Ovary (tissue), 9 donors: Measurements from ENCODE around the gene CACNA2D3. TPM values are rescaled to one million over a fixed set of nuclear protein-coding genes. Genes with fewer than 3 reads are reported as not detected.

ENCODE experiments used
- DNase-seq, 5 donors: peaks; one replicate each; pipeline ENCODE4 v3.0.0-alpha.2; 2019 to 2020
- H3K27ac ChIP-seq, 2 donors: fragments of 200-600 bp; one replicate each; pipeline versions ENCODE4 v1.5.1 to v1.8.0; 2019 to 2022
- H3K27me3 ChIP-seq: fragments of 200-600 bp; one replicate; pipeline ENCODE4 v1.8.0; 2022
- H3K36me3 ChIP-seq: fragments of 200-600 bp; sonication (generic); one replicate; pipeline ENCODE4 v1.5.1; 2019
- H3K4me1 ChIP-seq: one replicate; pipeline ENCODE4 v1.8.1; 2013; ENCODE audit warnings: mild to moderate bottlenecking, moderate library complexity; ENCODE audit not compliant: insufficient read depth
- H3K4me3 ChIP-seq: fragments of 200-600 bp; sonication (generic); one replicate; pipeline ENCODE4 v1.5.1; 2017
- H3K9me3 ChIP-seq, 2 donors: fragments of 200-600 bp in 1 of 2; sonication (generic) in 1 of 2; one replicate each; pipeline versions ENCODE4 v1.5.1 to v1.8.1; 2013 to 2019; ENCODE audit warnings: mild to moderate bottlenecking in 1 of 2, moderate library complexity in 1 of 2
- EP300 ChIP-seq: sonication (generic); formaldehyde crosslinking; IDR thresholded peaks from one replicate; pipeline ENCODE4 v1.6.1; 2017; ENCODE audit warnings: antibody characterized with exemption
- POLR2A ChIP-seq: fragments of 450-650 bp; IDR thresholded peaks from one replicate; pipeline ENCODE4 v1.6.1; 2017; ENCODE audit warnings: antibody characterized with exemption, mild to moderate bottlenecking, moderate library complexity
- WGBS, 3 donors: extraction: QIAGEN DNeasy Blood & Tissue Kit in 1 of 3; methylation state at CpG; one replicate each; pipeline versions ENCODE4 v1.1.5 to v1.1.7; 2013 to 2017; 5-methylcytosine and 5-hydroxymethylcytosine counted together
- intact Hi-C, 4 donors: fragments of 100-400 bp; cut with DNase I; formaldehyde crosslinking; loops; one replicate each; pipeline versions ENCODE4 v1.11.0 to v1.15.1; 2022 to 2023
- polyA plus RNA-seq, 2 donors: library from polyadenylated mRNA; stranded (reverse); fragments of 200-250 nt in 1 of 2; fragments of 350-450 nt in 1 of 2; fragmentation: Illumina TruSeq in 1 of 2; extraction: RNeasy Lipid Tissue Mini Kit (QIAGEN cat#74804) in 1 of 2; gene quantifications; one replicate each; pipeline ENCODE4 v1.2.3, GENCODE V29; 2013 to 2014
- total RNA-seq, 7 donors: library from RNA; depleted of rRNA in 2 of 7; stranded (reverse); fragments of >200 nt in 2 of 7; fragmentation: NEBNext Ultra II Directional in 3 of 7; extraction: Animal tissue kit (Norgen Biotek cat#: 25700) in 3 of 7; gene quantifications; one replicate each; pipeline versions ENCODE4 v1.1.0 to v1.2.4, GENCODE V29; 2016 to 2023
- TF ChIP-seq, protein P1 (sequence below), 3 donors: fragments of 450-650 bp in 2 of 3; fragments of 200-600 bp in 1 of 3; IDR thresholded peaks; one replicate each; pipeline versions ENCODE4 v1.5.1 to v1.8.0; 2016 to 2022; ENCODE audit warnings: antibody characterized with exemption in 3 of 3, mild to moderate bottlenecking in 1 of 3
- donor health status: DM: no; HTN: no; CAD: no; lungs with moderate emphysema.
- donor health status: DM: no; HTN: no; CAD: no.
- donor health status: Bipolar disorder and iron deficiency.
- donor health status: DM: yes; HTN: yes; CAD: no.
- donor health status: DM: no; HTN: no; CAD: no.
- donor health status: DM: yes; HTN: yes; CAD: no.

The CACNA2D3 gene
- total and polyA plus RNA-seq, 9 donors = 2.0 to 10.1 (median 4.7) TPM

DNA sequence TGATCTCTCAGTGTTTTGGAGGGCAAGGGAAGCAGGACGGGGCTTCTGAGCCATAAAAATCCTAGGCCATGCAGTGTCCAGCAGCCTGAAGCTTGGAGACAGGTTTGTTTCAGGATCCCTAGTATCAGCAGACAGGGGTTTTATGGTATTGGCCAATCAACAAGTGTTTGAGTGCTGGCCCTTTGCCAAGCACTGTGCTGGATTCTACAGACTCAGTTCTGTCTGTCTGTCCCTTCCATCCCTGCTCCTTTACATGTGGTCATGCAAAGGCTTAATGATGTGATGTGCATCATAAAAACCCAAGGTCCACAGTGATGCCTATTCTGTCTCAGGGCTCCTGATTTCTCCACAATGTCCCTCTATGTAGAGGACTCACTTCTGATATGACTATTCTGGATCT, 621.4 kb downstream of the CACNA2D3 start:
- no peak for DNase-seq
- TF ChIP-seq EP300 = no peak
- no peak for TF ChIP-seq POLR2A
- TF ChIP-seq, protein P1, sequence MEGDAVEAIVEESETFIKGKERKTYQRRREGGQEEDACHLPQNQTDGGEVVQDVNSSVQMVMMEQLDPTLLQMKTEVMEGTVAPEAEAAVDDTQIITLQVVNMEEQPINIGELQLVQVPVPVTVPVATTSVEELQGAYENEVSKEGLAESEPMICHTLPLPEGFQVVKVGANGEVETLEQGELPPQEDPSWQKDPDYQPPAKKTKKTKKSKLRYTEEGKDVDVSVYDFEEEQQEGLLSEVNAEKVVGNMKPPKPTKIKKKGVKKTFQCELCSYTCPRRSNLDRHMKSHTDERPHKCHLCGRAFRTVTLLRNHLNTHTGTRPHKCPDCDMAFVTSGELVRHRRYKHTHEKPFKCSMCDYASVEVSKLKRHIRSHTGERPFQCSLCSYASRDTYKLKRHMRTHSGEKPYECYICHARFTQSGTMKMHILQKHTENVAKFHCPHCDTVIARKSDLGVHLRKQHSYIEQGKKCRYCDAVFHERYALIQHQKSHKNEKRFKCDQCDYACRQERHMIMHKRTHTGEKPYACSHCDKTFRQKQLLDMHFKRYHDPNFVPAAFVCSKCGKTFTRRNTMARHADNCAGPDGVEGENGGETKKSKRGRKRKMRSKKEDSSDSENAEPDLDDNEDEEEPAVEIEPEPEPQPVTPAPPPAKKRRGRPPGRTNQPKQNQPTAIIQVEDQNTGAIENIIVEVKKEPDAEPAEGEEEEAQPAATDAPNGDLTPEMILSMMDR (IDR thresholded peaks at IDR 0.05) = no peak
- no peak overlapping the region for H3K4me3 ChIP-seq
- H3K9me3 ChIP-seq = no peaks in the 10 kb centered on the region
- 78 to 81% (median 81%) methylated on average over 1 of the region's 1 CpG for WGBS, 3 donors
- H3K27ac ChIP-seq = no peak overlapping the region
- H3K36me3 ChIP-seq = no peaks in the 10 kb centered on the region
- H3K27me3 ChIP-seq = no peaks in the 10 kb centered on the region
- intact Hi-C loops = no loop called here
- H3K4me1 ChIP-seq = no peaks in the 10 kb centered on the region

DNA sequence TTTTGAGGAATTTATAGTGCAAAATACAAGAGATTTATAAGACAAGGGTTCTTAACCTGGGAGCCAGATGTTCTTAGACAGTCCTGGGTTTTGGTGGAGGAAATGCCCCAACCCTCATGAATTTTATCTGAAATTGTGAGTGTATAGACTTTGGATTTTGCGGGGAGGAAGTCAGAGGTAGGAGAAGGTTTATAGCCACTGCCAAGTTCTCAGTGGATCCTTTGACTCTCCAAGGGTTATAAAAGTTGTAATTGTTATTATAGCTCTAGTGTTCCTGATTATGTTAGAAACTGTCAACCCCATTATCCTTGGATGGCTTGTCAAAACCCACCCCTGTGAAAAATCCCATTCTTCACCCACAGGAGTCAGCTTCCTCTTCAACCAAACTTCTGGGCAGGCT, 621.9 kb downstream of the CACNA2D3 start:
- no peaks in the 10 kb centered on the region for H3K9me3 ChIP-seq
- no peaks in the 10 kb centered on the region for H3K27me3 ChIP-seq
- no peaks in the 10 kb centered on the region for H3K4me1 ChIP-seq
- no peak for DNase-seq
- H3K4me3 ChIP-seq = no peak overlapping the region
- no peak overlapping the region for H3K27ac ChIP-seq
- H3K36me3 ChIP-seq = no peaks in the 10 kb centered on the region
- intact Hi-C loops = no loop called here
- 93 to 96% (median 93%) methylated on average over 1 of the region's 1 CpG for WGBS, 3 donors
- TF ChIP-seq POLR2A = no peak
- no peak for TF ChIP-seq EP300
- TF ChIP-seq, protein P1 (IDR thresholded peaks at IDR 0.05) = no peak

GRCh38 chr3:54745843-54746242, 623.5 kb downstream of the CACNA2D3 start:
- H3K27me3 ChIP-seq = no peaks in the 10 kb centered on the region

GRCh38 chr3:54746722-54747121, 624.4 kb downstream of the CACNA2D3 start:
- 14 to 50% (median 15%) methylated on average over 1 of the region's 1 CpG for WGBS, 3 donors
- H3K4me3 ChIP-seq = no peak overlapping the region
- TF ChIP-seq EP300 (no peak), POLR2A (no peak)
- TF ChIP-seq, protein P1 (IDR thresholded peaks at IDR 0.05) = no peak
- H3K4me1 ChIP-seq = no peaks in the 10 kb centered on the region
- DNase-seq = no peak
- no peaks in the 10 kb centered on the region for H3K36me3 ChIP-seq
- H3K9me3 ChIP-seq = no peaks in the 10 kb centered on the region
- intact Hi-C loops = no loop called here
- H3K27ac ChIP-seq = no peak overlapping the region
- H3K27me3 ChIP-seq = no peaks in the 10 kb centered on the region

More at GRCh38 chr3:54745843-54746242, 623.5 kb downstream of the CACNA2D3 start:
- H3K36me3 ChIP-seq = no peaks in the 10 kb centered on the region
- intact Hi-C loops = no loop called here
- 82 to 84% (median 83%) methylated on average over 4 of the region's 4 CpGs for WGBS, 3 donors
- no peak overlapping the region for H3K27ac ChIP-seq
- no peaks in the 10 kb centered on the region for H3K9me3 ChIP-seq
- TF ChIP-seq EP300 = no peak
- TF ChIP-seq, protein P1 (IDR thresholded peaks at IDR 0.05) = no peak
- no peak for TF ChIP-seq POLR2A
- no peak for DNase-seq
- no peak overlapping the region for H3K4me3 ChIP-seq
- no peaks in the 10 kb centered on the region for H3K4me1 ChIP-seq

DNA sequence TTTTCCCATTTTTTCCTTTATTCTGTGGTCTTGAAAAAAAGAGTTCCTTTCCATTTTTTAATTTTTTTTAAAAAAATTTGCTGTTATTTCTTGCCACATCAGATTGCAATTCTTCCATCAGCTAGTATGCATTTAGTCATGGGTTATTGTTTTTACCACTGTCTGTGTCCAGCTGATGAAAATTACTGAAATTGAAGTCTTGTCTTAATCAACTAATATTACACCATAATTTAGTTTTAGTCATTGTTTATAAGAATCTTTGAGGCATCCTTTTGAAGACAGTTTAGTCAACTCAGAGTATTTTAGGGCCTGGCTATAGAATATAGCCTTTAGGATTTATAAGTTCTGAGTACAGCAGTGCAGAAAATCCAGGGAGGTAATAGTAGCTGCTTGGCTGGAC, 633.4 kb downstream of the CACNA2D3 start:
- Histone ChIP-seq H3K9me3 (no peaks in the 10 kb centered on the region), H3K36me3 (no peaks in the 10 kb centered on the region), H3K27ac (no peak overlapping the region), H3K27me3 (no peaks in the 10 kb centered on the region), H3K4me1 (no peaks in the 10 kb centered on the region), H3K4me3 (no peak overlapping the region)
- intact Hi-C loops = no loop called here
- no peak for DNase-seq
- TF ChIP-seq, protein P1 (IDR thresholded peaks at IDR 0.05) = no peak
- TF ChIP-seq EP300 (no peak), POLR2A (no peak)
